ENCODE data around the gene CDC42EP5.

GRCh38 chr19:54415901-54416673, 57.0 kb downstream of the CDC42EP5 start:
- no peak for TF ChIP-seq POLR2A (IDR thresholded peaks at IDR 0.05; ENCODE audit: low read depth, low read length)
- no peak for TF ChIP-seq TAF1 (IDR thresholded peaks at IDR 0.05; ENCODE audit: low read depth, low read length)
- TF ChIP-seq POLR2AphosphoS5 (IDR thresholded peaks at IDR 0.05; ENCODE audit: low read depth, low read length) = no peak
- TF ChIP-seq PAX5 (IDR thresholded peaks at IDR 0.05; ENCODE audit: insufficient read depth, low read length, severe bottlenecking) = no peak
- TF ChIP-seq POU2F2 (IDR thresholded peaks at IDR 0.05; ENCODE audit: low read depth, low read length) = no peak
- TF ChIP-seq SPI1 (IDR thresholded peaks at IDR 0.05; ENCODE audit: low read depth, low read length) = no peak

Data from GM12891 (cell line).